ENCODE data around the gene COL25A1. TPM values are rescaled to one million over a fixed set of nuclear protein-coding genes. Genes with fewer than 3 reads are reported as not detected.

COL25A1 gene
- total and polyA plus RNA-seq, 2 donors (not counting 3 experiments of a cell fraction or from before 2014, with no cell fraction given) = 0.21 to 3.5 TPM

- no peaks in the 10 kb centered on the region for H3K27me3 ChIP-seq (ENCODE audit: control insufficient read depth in 2 of 2, insufficient read depth in 2 of 2, low read length in 2 of 2)
- H3K4me3 ChIP-seq (replicated peaks in 1 of 3; ENCODE audit: insufficient read depth in 1 of 3, low read depth in 1 of 3, low read length in 3 of 3) = no peak overlapping the region
- no peak overlapping the region for H3K27ac ChIP-seq (ENCODE audit: insufficient read depth, low read depth, low read length)
- no peak for DNase-seq (ENCODE audit: low read depth, low spot score)
- H3K79me2 ChIP-seq (ENCODE audit: control insufficient read depth, insufficient read depth, low read length) = no peaks in the 10 kb centered on the region
- no TSS peak for BruUV-seq (replicated peaks)
- TF ChIP-seq EZH2 (IDR thresholded peaks at IDR 0.05; ENCODE audit: borderline replicate concordance, low read depth, low read length, severe bottlenecking) (no peak), POLR2A (IDR thresholded peaks at IDR 0.05; ENCODE audit: low read depth, low read length) (no peak), JUN (IDR thresholded peaks at IDR 0.05; ENCODE audit: borderline replicate concordance, insufficient read depth, insufficient read length, low read depth) (no peak), GATA2 (IDR thresholded peaks at IDR 0.05; ENCODE audit: insufficient read depth, insufficient read length, low read depth, low read length) (no peak), MAX (IDR thresholded peaks at IDR 0.05; ENCODE audit: insufficient read depth, insufficient read length) (no peak), MYC (IDR thresholded peaks at IDR 0.05; ENCODE audit: low read depth, low read length) (no peak), POLR2AphosphoS5 (IDR thresholded peaks at IDR 0.05; ENCODE audit: insufficient read depth, low read depth, low read length) (no peak), FOS (IDR thresholded peaks at IDR 0.05; ENCODE audit: borderline replicate concordance, insufficient read depth, low read length) (no peak), CTCF (IDR thresholded peaks at IDR 0.05; ENCODE audit: extremely low read depth in 1 of 2, insufficient read depth in 1 of 2, low read depth in 1 of 2, low read length in 2 of 2) (no peak)
- ChIA-PET POLR2A (no interaction called here), CTCF (no interaction called here)
- H3K9me1 ChIP-seq (replicated peaks; ENCODE audit: control insufficient read depth, extremely low read depth, insufficient read depth, low read length) = no peaks in the 10 kb centered on the region
- intact Hi-C loops (cut with micrococcal nuclease) = no loop called here
- H2AFZ ChIP-seq (ENCODE audit: low read depth, low read length) = no peak overlapping the region
- no peaks in the 10 kb centered on the region for H3K36me3 ChIP-seq (ENCODE audit: control insufficient read depth in 2 of 2, extremely low read depth in 1 of 2, insufficient read depth in 2 of 2, low read length in 2 of 2)
- H4K20me1 ChIP-seq (replicated peaks; ENCODE audit: control insufficient read depth, extremely low read depth, insufficient read depth, low read length) = no peaks in the 10 kb centered on the region
- no peak overlapping the region for H3K9ac ChIP-seq (replicated peaks; ENCODE audit: extremely low read depth, insufficient read depth, low read length)
- no peaks in the 10 kb centered on the region for H3K4me1 ChIP-seq (ENCODE audit: control insufficient read depth, extremely low read depth, insufficient read depth, low read length)
- no peaks in the 10 kb centered on the region for H3K9me3 ChIP-seq (replicated peaks; ENCODE audit: control insufficient read depth, insufficient read depth, low read length)
- dilution Hi-C loops (cut with MboI; ENCODE audit: extremely low pct_ligation_motif_present, low sequenced_read_pairs) = no loop called here
- no peak for FAIRE-seq
- H3K4me2 ChIP-seq (ENCODE audit: insufficient read depth, low read length) = no peak overlapping the region
These were observed 491.0 kb downstream of the COL25A1 start for GRCh38 chr4:108811486-108811885.
